Adrenal gland (tissue), 5 donors: ENCODE measurements around the gene THSD7B.

Source experiments
- POLR2A ChIP-seq, 2 donors: fragments of 450-650 bp; IDR thresholded peaks; one replicate each; pipeline ENCODE4 v1.6.1; 2017; ENCODE audit warnings: antibody characterized with exemption in 2 of 2, mild to moderate bottlenecking in 2 of 2, moderate library complexity in 1 of 2
- TF ChIP-seq, protein P1 (sequence below), 6 experiments: fragments of 450-650 bp in 4 of 6; fragments of 200-600 bp in 2 of 6; sonication (generic) in 1 of 6; IDR thresholded peaks; 1 replicate in 5 of 6; 2 replicates in 1 of 6; pipeline versions ENCODE4 v1.5.1 to v1.8.0; 2016 to 2021; ENCODE audit warnings: antibody characterized with exemption in 6 of 6, mild to moderate bottlenecking in 2 of 6, moderate library complexity in 1 of 6
- donor health status: DM: no; HTN: no; CAD: no.

DNA sequence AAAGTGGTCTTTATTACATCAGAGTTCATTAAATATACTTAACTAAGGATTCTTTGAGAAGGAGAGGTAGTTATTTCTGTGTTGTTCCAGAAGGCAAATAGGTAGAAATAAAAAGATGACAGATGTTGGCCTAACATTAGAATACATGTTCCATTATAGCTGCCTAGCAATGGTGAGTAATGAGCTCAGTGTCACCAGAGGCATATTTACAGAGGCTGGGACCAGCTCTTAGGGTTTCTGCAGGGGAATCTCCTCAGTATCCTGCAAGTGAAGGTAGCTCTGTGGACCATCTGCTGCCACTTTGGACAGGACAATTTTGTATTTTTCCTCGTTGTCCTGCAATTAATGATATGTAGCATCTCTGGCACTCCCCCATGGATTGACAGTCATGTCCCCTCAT, 416.0 kb downstream of the THSD7B start:
- TF ChIP-seq, protein P1, sequence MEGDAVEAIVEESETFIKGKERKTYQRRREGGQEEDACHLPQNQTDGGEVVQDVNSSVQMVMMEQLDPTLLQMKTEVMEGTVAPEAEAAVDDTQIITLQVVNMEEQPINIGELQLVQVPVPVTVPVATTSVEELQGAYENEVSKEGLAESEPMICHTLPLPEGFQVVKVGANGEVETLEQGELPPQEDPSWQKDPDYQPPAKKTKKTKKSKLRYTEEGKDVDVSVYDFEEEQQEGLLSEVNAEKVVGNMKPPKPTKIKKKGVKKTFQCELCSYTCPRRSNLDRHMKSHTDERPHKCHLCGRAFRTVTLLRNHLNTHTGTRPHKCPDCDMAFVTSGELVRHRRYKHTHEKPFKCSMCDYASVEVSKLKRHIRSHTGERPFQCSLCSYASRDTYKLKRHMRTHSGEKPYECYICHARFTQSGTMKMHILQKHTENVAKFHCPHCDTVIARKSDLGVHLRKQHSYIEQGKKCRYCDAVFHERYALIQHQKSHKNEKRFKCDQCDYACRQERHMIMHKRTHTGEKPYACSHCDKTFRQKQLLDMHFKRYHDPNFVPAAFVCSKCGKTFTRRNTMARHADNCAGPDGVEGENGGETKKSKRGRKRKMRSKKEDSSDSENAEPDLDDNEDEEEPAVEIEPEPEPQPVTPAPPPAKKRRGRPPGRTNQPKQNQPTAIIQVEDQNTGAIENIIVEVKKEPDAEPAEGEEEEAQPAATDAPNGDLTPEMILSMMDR (IDR thresholded peaks at IDR 0.05) = no peak
- TF ChIP-seq POLR2A (IDR thresholded peaks at IDR 0.05) = no peak
